Naive B cell (primary cell): Measurements from ENCODE around the gene SERPIND1. TPM values are rescaled to one million over a fixed set of nuclear protein-coding genes. Genes with fewer than 3 reads are reported as not detected.
A peak's percentile ranks its signal among the peaks of the same experiment; 100 is the strongest.
"Not testable (repeated sequence)": the region's sequence is repeated elsewhere in the genome, so short reads cannot be mapped to it uniquely, and the experiment has no call there.

ENCODE experiments used
- ATAC-seq, 2 donors: fragments of 150-1000 bp; cut with Tn5 transposase; 2 replicates each; pipeline ENCODE4 v1.10.0; 2021; ENCODE audit warnings: low read depth in 2 of 2, mild to moderate bottlenecking in 2 of 2, moderate library complexity in 2 of 2
- DNase-seq: peaks from one replicate; pipeline ENCODE4 v3.0.0; 2022
- H3K27ac Mint-ChIP-seq, 6 donors: one replicate each; pipeline ENCODE4 v1.8.0; 2020 to 2022; ENCODE audit warnings: mild to moderate bottlenecking in 6 of 6, mixed read lengths in 6 of 6, moderate library complexity in 5 of 6, inconsistent platforms in 2 of 6
- H3K27me3 Mint-ChIP-seq, 3 donors: one replicate each; pipeline ENCODE4 v1.8.0; 2021 to 2022; ENCODE audit warnings: mixed read lengths in 3 of 3, mild to moderate bottlenecking in 1 of 3
- H3K36me3 Mint-ChIP-seq, 2 donors: one replicate each; pipeline ENCODE4 v1.8.0; 2020 to 2022; ENCODE audit warnings: mixed read lengths in 2 of 2, inconsistent platforms in 1 of 2, mild to moderate bottlenecking in 1 of 2
- H3K4me1 Mint-ChIP-seq, 3 donors: one replicate each; pipeline ENCODE4 v1.8.0; 2020 to 2022; ENCODE audit warnings: mixed read lengths in 3 of 3, inconsistent platforms in 1 of 3, mild to moderate bottlenecking in 1 of 3, moderate library complexity in 1 of 3
- H3K4me3 Mint-ChIP-seq, 8 donors: one replicate each; pipeline ENCODE4 v1.8.0; 2020 to 2022; ENCODE audit warnings: mild to moderate bottlenecking in 8 of 8, mixed read lengths in 8 of 8, moderate library complexity in 8 of 8, inconsistent platforms in 2 of 8
- H3K9me3 Mint-ChIP-seq, 7 donors: one replicate each; pipeline ENCODE4 v1.8.0; 2020 to 2022; ENCODE audit warnings: mixed read lengths in 7 of 7, mild to moderate bottlenecking in 5 of 7, inconsistent platforms in 2 of 7, moderate library complexity in 1 of 7
- polyA plus RNA-seq, 6 donors: library from polyadenylated mRNA; unstranded; fragments of 300-500 nt; fragmentation: Illumina TruSeq; gene quantifications; one replicate each; pipeline ENCODE4 v1.2.3, GENCODE V29; 2021; ENCODE audit warnings: low read depth in 6 of 6

Gene SERPIND1
- under 1 TPM in 4 of 6 donors, not detected in 2; 0.13 to 0.27 (median 0.24) TPM for polyA plus RNA-seq

DNA sequence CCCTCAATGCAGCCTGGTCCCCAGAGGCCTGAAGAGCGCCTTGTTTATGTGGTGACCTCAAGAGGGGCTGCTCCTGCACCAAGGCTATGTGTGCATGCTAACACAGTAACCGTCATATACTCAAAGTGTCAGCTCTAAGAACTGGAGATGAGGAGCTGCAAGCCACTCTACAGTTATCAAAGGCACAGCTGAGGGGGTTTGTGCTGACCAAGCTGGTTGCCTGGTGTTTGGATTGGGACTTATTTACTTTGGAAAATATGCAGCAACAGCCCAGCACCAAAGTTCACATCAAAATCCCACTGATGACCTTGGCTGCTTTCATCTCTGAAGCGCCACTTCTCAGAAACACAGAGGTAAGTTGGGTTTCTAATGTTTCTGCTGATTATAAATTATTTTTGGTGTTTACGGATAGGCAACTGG is at the start of gene SERPIND1:
Gene SERPIND1, plus strand, starts transcription at position 321 of the 420 bp plus-strand sequence. CDS start 5,200 bp downstream, outside the sequence.
- H3K4me1 Mint-ChIP-seq = peaks cover 0 to 8% (median 6%) of the 10 kb centered on the region in 3 donors
- peak within 1 kb of the TSS in 2 of 6 donors; percentile 17 to 60 for H3K27ac Mint-ChIP-seq
- H3K36me3 Mint-ChIP-seq = peaks cover 0 to 4% of the 10 kb centered on the region in 2 donors
- no peak within 1 kb of the TSS for H3K4me3 Mint-ChIP-seq
- ATAC-seq (no peak), DNase-seq (no peak)
- H3K27me3 Mint-ChIP-seq = no peaks in the 10 kb centered on the region
- H3K9me3 Mint-ChIP-seq = peaks cover 0 to 3% (median 0%) of the 10 kb centered on the region in 7 donors

GRCh38 chr22:20724676-20725454 is 49.0 kb upstream of the SERPIND1 start:
- ATAC-seq (no peak), DNase-seq (no peak)
- peaks cover 11 to 28% (median 12%) of the 10 kb centered on the region in 3 donors for H3K4me1 Mint-ChIP-seq
- peak overlapping the region in 2 of 6 donors; percentile 69 to 70 for H3K27ac Mint-ChIP-seq
- no peaks in the 10 kb centered on the region for H3K27me3 Mint-ChIP-seq
- H3K4me3 Mint-ChIP-seq = no peak overlapping the region
- H3K9me3 Mint-ChIP-seq = no peaks in the 10 kb centered on the region
- H3K36me3 Mint-ChIP-seq = peaks cover 10 to 23% of the 10 kb centered on the region in 2 donors

DNA sequence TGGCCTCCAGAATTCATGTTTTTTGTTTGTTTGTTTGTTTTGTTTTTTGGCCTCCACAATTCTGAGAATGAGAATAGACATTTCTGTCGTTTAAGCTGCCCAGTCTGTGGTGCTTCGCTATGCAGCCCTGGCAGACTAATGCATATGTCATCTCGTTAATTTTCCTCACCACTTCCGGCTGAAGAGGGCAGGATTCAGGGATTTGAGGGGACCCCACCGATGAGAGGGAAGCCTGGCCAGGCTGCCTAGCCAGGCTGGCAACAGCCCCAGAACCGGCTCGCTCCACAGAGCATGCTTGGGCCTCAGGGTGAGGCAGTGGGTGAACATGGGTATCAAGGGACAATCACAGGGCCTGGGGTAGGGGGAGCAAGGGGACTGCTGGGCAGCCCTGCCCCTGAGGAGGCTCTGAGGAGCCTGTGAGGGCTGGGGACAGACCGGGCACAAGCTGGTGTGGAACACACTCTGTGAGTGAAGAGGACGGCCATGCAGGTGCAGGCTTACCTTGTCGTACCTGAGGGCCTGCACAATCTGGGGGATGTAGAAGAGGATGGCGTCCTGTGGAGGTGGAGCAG is 47.8 kb upstream of the SERPIND1 start:
- no peaks in the 10 kb centered on the region for H3K9me3 Mint-ChIP-seq
- H3K36me3 Mint-ChIP-seq = peaks cover 10 to 23% of the 10 kb centered on the region in 2 donors
- DNase-seq (no peak), ATAC-seq (no peak)
- no peak overlapping the region for H3K4me3 Mint-ChIP-seq
- H3K27ac Mint-ChIP-seq = no peak overlapping the region
- H3K27me3 Mint-ChIP-seq = no peaks in the 10 kb centered on the region
- H3K4me1 Mint-ChIP-seq = peaks cover 7 to 16% (median 11%) of the 10 kb centered on the region in 3 donors

DNA sequence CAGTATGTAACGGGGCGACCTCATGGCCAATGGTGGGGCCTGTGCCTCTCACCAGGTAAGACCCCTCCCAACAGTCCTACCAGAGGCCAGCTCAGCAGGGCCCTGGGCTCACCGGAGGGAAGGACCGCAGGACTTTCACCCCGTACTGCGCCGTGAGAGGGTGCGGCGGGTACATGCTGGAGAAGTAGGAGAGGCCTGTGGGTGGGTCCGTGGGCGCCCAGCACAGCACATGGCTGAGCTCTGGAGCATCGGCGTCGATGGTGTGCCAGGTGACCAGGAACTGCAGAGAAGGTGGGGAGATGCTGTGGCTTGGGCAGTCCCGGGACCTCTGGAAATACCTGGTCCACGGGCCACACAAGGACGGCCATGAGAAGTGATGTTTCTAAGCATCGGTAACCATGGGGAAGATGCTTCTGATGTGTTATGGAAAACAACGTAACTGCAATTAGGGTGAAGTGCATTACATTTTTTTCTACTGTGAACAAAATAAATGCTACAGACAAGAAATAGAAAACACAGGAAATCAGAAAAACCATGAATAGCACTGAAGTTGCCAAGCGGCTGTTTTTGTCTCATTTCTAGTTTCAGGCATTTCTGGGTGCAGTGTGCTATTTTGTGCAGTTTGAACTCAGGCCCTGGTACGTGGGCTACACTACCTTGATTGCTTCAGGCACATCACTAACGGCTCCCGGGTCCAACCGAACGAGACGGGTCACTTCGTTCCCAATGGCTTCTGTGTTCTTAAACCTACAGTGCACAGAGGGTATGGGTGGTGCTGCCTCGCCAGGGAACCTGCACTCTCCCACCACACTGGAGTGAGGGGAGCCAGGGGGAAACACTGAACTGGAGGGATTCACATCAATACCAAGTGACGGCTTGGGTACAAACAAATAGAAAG is 46.5 kb upstream of the SERPIND1 start:
- Mint-ChIP-seq H3K36me3 (peaks cover 10 to 23% of the 10 kb centered on the region in 2 donors), H3K4me3 (no peak overlapping the region), H3K9me3 (no peaks in the 10 kb centered on the region), H3K4me1 (peaks cover 0 to 3% (median under 1%) of the 10 kb centered on the region in 3 donors), H3K27me3 (no peaks in the 10 kb centered on the region), H3K27ac (no peak overlapping the region)
- no peak for ATAC-seq
- DNase-seq = no peak

- ATAC-seq = no peak
These were observed 45.3 kb upstream of the SERPIND1 start for GRCh38 chr22:20728523-20729190.

GRCh38 chr22:20729194-20729593 is 44.7 kb upstream of the SERPIND1 start:
- DNase-seq = no peak
- Mint-ChIP-seq H3K4me3 (no peak overlapping the region), H3K36me3 (peaks cover 10 to 23% of the 10 kb centered on the region in 2 donors), H3K27me3 (no peaks in the 10 kb centered on the region), H3K27ac (no peak overlapping the region), H3K4me1 (no peaks in the 10 kb centered on the region), H3K9me3 (no peaks in the 10 kb centered on the region)
- ATAC-seq = no peak

More at GRCh38 chr22:20728523-20729190, 45.3 kb upstream of the SERPIND1 start:
- Mint-ChIP-seq H3K4me1 (no peaks in the 10 kb centered on the region), H3K9me3 (no peaks in the 10 kb centered on the region), H3K4me3 (no peak overlapping the region), H3K36me3 (peaks cover 10 to 23% of the 10 kb centered on the region in 2 donors), H3K27ac (peak overlapping the region in 1 of 6 donors; percentile 25), H3K27me3 (no peaks in the 10 kb centered on the region)
- DNase-seq = no peak

DNA sequence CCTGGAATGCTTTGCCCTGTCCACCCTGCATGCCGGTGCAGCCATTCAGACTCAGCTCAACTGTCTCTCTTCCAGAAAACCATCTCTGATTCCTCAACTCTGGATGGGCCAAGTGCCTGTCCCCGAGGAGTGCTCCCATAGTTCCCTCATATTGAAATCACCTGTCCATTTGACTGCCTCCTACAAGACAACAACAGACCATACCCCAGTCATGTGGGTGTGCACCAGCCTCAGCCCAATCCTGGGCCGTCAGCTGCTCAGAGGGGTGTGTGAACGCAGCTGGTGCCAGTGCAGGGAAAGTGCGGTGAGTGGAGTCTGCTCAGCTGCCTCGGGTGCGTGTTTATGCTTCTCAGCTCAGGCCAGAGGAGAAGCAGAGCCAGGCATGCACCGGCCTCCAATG is 41.5 kb upstream of the SERPIND1 start:
- H3K36me3 Mint-ChIP-seq, H3K9me3 Mint-ChIP-seq, H3K4me1 Mint-ChIP-seq, ATAC-seq, DNase-seq, H3K4me3 Mint-ChIP-seq, H3K27ac Mint-ChIP-seq, H3K27me3 Mint-ChIP-seq: not testable (repeated sequence)

DNA sequence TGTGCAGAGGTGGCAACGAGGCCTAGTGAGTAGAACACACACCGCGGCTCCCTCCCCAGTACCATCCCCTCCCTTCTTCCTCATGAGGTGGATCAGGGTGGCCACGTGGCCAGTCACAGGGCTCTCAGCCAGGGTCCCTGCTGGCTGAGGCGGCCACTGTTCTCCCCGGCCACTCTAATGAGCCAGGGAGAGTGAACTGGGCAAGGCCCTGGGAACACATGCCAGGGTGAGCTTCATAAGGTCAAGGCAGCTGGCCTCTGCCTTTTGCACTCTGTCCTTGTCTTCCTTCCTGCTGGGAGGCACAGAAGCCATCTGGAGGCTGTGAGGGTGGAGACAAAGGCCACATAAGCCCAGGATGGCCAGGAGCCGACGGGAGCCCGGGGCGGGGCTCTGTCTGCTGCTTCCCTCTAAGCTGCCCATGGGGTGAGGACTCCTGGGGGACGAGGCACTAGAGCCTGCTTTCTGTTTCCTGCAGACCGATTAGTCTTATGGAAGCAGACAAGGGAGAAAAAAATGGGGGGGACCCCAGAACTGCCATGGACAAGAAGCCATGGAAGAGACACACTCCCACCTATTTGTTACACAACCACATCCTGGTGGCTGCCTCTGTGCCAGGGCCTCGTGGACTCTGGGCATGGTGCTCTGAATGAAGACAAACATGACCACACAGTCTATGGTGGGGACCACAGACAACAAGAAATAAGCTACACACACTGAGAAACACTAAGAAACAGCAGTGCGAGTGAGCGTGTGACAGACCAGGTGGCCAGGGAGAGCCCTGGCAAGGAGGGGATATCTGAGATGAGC is 38.4 kb upstream of the SERPIND1 start:
- not testable (repeated sequence) for H3K4me1 Mint-ChIP-seq, H3K4me3 Mint-ChIP-seq, H3K9me3 Mint-ChIP-seq, H3K36me3 Mint-ChIP-seq, ATAC-seq, H3K27me3 Mint-ChIP-seq, DNase-seq, H3K27ac Mint-ChIP-seq

DNA sequence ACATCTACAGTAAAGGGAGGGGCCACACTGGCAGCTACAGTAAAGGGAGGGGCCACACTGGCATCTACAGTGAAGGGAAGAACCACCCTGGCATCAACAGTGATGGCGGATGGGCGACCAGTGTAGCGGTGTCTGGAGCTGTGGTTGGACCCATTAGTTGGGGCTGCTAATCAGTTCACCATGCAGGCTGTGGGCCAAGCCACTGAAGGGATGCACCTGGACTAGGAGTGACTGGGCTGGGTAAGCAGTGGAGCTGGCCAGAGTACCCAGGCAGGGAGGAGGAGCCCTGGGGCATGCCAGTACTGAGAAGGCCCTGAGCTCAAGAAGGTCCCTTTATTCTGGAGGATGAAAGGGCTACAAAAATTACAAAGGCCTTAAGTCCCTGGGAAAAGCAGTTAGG is 37.0 kb upstream of the SERPIND1 start:
- not testable (repeated sequence) for H3K4me3 Mint-ChIP-seq, H3K9me3 Mint-ChIP-seq, H3K27me3 Mint-ChIP-seq, H3K4me1 Mint-ChIP-seq, DNase-seq, H3K36me3 Mint-ChIP-seq, ATAC-seq, H3K27ac Mint-ChIP-seq

GRCh38 chr22:20738394-20739089 is 35.4 kb upstream of the SERPIND1 start:
- DNase-seq = no peak
- no peak for ATAC-seq
- H3K9me3 Mint-ChIP-seq = no peaks in the 10 kb centered on the region
- no peak overlapping the region for H3K4me3 Mint-ChIP-seq
- H3K27ac Mint-ChIP-seq = no peak overlapping the region
- H3K4me1 Mint-ChIP-seq = peaks cover 2 to 9% (median 9%) of the 10 kb centered on the region in 3 donors
- H3K36me3 Mint-ChIP-seq = peaks cover 5 to 7% of the 10 kb centered on the region in 2 donors
- H3K27me3 Mint-ChIP-seq = no peaks in the 10 kb centered on the region

- Mint-ChIP-seq H3K27ac (peak overlapping the region in 3 of 6 donors; percentile 6 to 82 (median 44)), H3K4me1 (peaks cover 2 to 9% (median 9%) of the 10 kb centered on the region in 3 donors), H3K4me3 (no peak overlapping the region), H3K27me3 (no peaks in the 10 kb centered on the region), H3K36me3 (peaks cover 5 to 7% of the 10 kb centered on the region in 2 donors), H3K9me3 (no peaks in the 10 kb centered on the region)
- no peak for DNase-seq
- ATAC-seq = no peak
These were observed 33.5 kb upstream of the SERPIND1 start for GRCh38 chr22:20740222-20740951.
